Immature natural killer cell (primary cell): ENCODE data around the gene LDB2. TPM values are rescaled to one million over a fixed set of nuclear protein-coding genes. Genes with fewer than 3 reads are reported as not detected.
A peak's percentile ranks its signal among the peaks of the same experiment; 100 is the strongest.

Experiments
- DNase-seq, 3 donors: peaks; one replicate each; pipeline ENCODE4 v3.0.0; 2022; ENCODE audit warnings: mixed read lengths in 1 of 3
- H3K27ac Mint-ChIP-seq, 6 donors: one replicate each; pipeline ENCODE4 v1.8.0; 2020; ENCODE audit warnings: mixed read lengths in 6 of 6, mild to moderate bottlenecking in 5 of 6, inconsistent platforms in 4 of 6, moderate library complexity in 3 of 6
- H3K27me3 Mint-ChIP-seq, 3 donors: one replicate each; pipeline ENCODE4 v1.8.0; 2020 to 2021; ENCODE audit warnings: low read depth in 3 of 3, mild to moderate bottlenecking in 3 of 3, mixed read lengths in 3 of 3, moderate library complexity in 3 of 3, inconsistent platforms in 1 of 3
- H3K36me3 Mint-ChIP-seq, 3 donors: one replicate each; pipeline ENCODE4 v1.8.0; 2020; ENCODE audit warnings: mixed read lengths in 3 of 3, inconsistent platforms in 2 of 3, mild to moderate bottlenecking in 2 of 3
- H3K4me1 Mint-ChIP-seq, 2 donors: one replicate each; pipeline ENCODE4 v1.8.0; 2020; ENCODE audit warnings: inconsistent platforms in 2 of 2, mild to moderate bottlenecking in 2 of 2, mixed read lengths in 2 of 2, moderate library complexity in 1 of 2
- H3K4me3 Mint-ChIP-seq, 5 donors: one replicate each; pipeline ENCODE4 v1.8.0; 2020; ENCODE audit warnings: mild to moderate bottlenecking in 5 of 5, mixed read lengths in 5 of 5, inconsistent platforms in 3 of 5, moderate library complexity in 3 of 5
- H3K9me3 Mint-ChIP-seq, 6 donors: one replicate each; pipeline ENCODE4 v1.8.0; 2020; ENCODE audit warnings: mild to moderate bottlenecking in 6 of 6, mixed read lengths in 6 of 6, inconsistent platforms in 4 of 6, moderate library complexity in 3 of 6
- polyA plus RNA-seq, 3 donors: library from polyadenylated mRNA; unstranded; fragments of 300-500 nt; fragmentation: Illumina TruSeq; gene quantifications; one replicate each; pipeline ENCODE4 v1.2.3, GENCODE V29; 2021

The LDB2 gene
- polyA plus RNA-seq, 3 donors from 2014 or later, result 6.9 to 15.8 (median 7.5) TPM

DNA sequence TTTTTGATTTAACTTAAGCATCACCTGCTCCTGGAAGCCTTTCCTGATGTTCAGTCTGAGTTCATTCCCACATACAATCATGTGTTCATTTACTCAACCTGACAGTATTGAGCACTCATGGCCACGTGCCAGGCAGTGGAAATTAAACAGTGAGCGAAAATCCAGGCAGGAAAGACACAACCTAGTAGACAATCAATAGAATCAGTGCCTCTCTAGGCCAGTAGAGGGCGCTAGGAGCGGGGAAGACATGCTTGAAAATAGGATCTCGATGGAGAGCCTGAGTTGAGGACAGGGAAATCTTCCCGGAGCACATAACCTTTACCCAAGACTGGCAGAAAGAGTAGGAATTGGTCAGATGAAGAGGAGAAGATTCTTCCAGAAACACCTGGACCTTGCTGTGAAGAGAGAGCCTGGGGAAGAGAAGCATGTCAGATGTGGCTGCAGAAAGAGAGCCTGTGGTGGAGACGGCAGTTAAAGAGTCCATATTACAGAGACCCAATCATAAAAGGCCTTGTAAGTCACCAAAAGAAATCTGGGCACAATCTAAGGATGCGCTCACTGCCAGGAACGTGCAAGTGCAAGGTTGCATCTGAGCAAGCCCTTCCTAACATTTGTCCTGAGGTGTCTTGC lies 103.5 kb downstream of the LDB2 start:
- DNase-seq, result peak; percentile 26 to 47 (median 38)
- H3K9me3 Mint-ChIP-seq, result no peaks in the 10 kb centered on the region
- peak overlapping the region in 1 of 6 donors; percentile 79 for H3K27ac Mint-ChIP-seq
- H3K4me1 Mint-ChIP-seq, result peaks cover 2 to 6% of the 10 kb centered on the region in 2 donors
- no peak overlapping the region for H3K4me3 Mint-ChIP-seq
- peaks cover 1 to 2% (median 2%) of the 10 kb centered on the region in 3 donors for H3K27me3 Mint-ChIP-seq
- H3K36me3 Mint-ChIP-seq, result no peaks in the 10 kb centered on the region

DNA sequence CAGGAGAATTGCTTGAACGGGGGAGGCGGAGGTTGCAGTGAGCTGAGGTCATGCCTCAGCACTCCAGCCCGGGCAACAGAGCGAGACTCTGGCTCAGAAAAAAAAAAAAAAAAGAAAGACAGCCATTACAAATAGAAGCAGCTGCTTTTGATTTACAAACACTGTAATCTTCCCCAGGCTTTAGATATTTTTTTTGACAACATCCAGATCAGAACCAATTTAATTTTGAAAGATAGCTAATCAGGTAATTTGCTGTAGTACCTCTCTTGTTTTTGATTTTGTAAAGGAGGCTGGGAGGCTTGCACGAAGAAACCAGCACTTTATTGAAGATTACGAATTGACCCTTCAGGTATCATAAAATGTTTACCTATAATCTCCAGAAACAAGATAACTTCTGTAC lies 107.0 kb downstream of the LDB2 start:
- Mint-ChIP-seq H3K27ac (no peak overlapping the region), H3K36me3 (no peaks in the 10 kb centered on the region), H3K4me1 (peaks cover 2 to 6% of the 10 kb centered on the region in 2 donors), H3K27me3 (peaks cover 0 to 2% (median 1%) of the 10 kb centered on the region in 3 donors), H3K9me3 (no peaks in the 10 kb centered on the region), H3K4me3 (no peak overlapping the region)
- DNase-seq, result no peak

DNA sequence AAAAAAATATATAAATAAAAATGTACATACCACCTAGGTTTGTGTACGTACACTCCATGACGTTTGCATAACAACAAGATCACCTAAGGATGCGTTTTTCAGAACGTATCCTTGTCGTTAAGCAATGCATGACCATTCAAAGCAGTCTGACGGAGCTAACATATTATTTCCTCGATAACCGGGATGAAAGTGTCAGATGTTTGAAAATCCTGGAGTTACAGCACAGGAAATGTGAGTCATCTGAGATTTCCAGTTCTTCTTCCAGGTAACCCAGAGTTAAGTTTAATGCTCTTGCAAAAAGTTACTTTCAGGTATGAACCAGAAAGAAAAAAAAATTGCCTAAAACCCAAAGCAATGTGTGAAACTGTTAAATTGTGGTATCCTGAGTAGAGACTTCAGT lies 107.9 kb downstream of the LDB2 start:
- H3K4me3 Mint-ChIP-seq, result no peak overlapping the region
- no peaks in the 10 kb centered on the region for H3K36me3 Mint-ChIP-seq
- peaks cover 2 to 6% of the 10 kb centered on the region in 2 donors for H3K4me1 Mint-ChIP-seq
- DNase-seq, result no peak
- H3K9me3 Mint-ChIP-seq, result no peaks in the 10 kb centered on the region
- H3K27ac Mint-ChIP-seq, result no peak overlapping the region
- peaks cover 0 to 2% (median 1%) of the 10 kb centered on the region in 3 donors for H3K27me3 Mint-ChIP-seq

DNA sequence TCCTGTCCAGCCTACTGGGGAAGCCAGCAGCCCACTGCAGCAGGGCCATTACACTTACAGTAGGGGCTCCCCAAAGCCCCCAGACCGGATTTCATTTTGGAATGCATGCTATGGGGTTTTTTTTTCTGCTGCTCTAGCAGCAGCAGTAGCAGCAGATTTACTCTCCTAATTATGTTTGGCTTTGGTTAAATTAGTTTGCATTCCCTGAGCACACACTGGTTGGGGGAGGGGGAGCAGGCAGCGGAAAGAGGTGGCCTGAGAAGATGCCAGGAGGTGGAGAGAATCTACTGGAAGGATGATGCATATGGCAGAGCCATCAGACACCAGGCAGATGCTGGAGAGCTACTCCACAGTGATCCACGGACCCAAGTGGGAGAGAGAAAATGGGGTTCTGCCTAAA lies 109.6 kb downstream of the LDB2 start:
- Mint-ChIP-seq H3K36me3 (no peaks in the 10 kb centered on the region), H3K27ac (no peak overlapping the region), H3K4me1 (no peaks in the 10 kb centered on the region), H3K9me3 (no peaks in the 10 kb centered on the region), H3K4me3 (no peak overlapping the region), H3K27me3 (peaks cover 0 to 2% (median 2%) of the 10 kb centered on the region in 3 donors)
- DNase-seq, result no peak

DNA sequence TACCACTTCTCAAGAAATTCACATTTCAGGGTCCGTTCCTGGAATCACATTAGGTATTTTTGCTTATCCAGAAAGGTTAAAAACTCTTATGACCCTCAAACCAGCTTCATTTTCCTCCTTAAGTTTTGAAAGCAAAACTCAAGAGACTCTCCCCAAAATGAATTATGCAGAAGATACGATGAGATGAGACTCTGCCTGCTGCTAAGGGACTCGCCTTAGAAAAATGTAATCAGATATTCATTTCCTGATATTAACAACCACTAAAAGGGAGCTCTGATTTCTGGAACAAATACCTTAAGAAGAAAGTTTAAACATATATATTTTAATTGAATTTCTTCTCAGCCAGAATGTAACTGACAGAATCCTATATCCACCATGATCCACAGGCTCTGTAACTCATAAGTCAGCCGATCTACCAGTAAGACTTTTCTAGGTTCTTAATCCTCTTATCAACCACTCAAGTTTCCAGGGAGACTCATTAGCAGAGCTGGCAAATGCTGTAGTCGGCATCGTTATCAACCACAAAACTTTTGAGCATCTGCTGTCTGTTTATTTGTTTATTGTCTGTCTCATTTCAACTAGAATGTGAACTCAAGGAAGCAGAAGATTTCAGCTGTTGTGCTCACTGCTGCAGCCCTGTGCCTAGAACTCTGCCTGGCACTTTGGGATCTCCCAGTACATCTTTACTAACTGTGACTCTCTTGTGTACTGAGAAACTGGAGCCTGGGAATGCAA lies 112.5 kb downstream of the LDB2 start:
- Mint-ChIP-seq H3K27me3 (peaks cover 0 to 2% (median 0%) of the 10 kb centered on the region in 3 donors), H3K27ac (no peak overlapping the region), H3K9me3 (no peaks in the 10 kb centered on the region), H3K4me3 (no peak overlapping the region), H3K36me3 (no peaks in the 10 kb centered on the region), H3K4me1 (no peaks in the 10 kb centered on the region)
- no peak for DNase-seq

DNA sequence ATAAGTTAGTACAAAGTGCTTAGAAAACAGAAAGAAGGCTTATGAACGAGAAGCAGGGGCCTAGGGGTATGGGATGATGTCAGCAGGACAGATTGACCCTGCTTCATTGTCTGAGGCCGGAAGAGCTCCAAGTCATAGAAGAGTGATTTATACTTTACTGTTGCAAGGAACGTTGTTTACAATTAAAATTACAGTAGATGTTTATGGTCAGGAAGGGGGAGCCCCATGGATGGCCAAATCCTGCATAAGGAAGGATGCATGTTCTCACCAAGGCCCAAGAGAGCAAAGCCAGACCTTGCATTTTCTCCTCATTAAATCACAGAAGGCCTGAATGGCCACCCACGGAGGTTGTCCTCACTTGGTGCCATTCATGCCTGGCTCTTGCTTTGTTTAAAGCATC lies 115.3 kb downstream of the LDB2 start:
- H3K4me1 Mint-ChIP-seq, result no peaks in the 10 kb centered on the region
- H3K36me3 Mint-ChIP-seq, result peaks cover 0 to 3% (median 0%) of the 10 kb centered on the region in 3 donors
- no peak for DNase-seq
- no peaks in the 10 kb centered on the region for H3K9me3 Mint-ChIP-seq
- peaks cover 0 to 3% (median 2%) of the 10 kb centered on the region in 3 donors for H3K27me3 Mint-ChIP-seq
- no peak overlapping the region for H3K27ac Mint-ChIP-seq
- no peak overlapping the region for H3K4me3 Mint-ChIP-seq

DNA sequence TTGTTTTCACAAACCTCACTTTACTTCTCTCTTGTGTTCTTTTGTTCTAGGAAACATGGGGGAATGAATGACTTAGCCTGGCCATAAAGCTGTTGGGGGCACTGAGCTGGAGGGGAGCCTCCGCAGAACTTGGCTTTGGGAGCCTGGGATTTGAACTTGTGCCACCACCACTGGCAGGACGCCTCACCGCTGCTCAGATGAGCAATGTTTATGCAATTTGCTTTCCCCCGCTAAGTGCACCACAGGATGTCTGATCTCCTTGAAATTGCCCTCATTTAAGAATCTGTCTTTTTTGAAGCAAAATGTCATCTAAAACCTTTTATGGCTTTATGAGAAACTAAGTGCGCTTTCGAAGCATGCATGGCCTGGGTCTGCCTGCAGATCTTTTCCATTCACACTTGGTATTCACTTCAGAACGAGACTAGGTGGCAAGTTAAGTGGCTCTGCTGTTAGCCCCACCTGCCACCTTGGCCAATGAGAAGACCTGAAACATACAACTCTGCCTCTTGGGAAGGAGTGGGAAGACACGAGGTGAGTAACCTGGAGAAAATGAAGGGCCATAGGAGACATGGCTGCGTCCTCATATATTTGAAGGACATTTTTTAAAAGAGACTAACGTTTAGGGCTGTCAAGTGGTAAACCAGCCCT lies 119.3 kb downstream of the LDB2 start:
- H3K4me3 Mint-ChIP-seq, result no peak overlapping the region
- DNase-seq, result no peak
- peaks cover 0 to 3% (median 0%) of the 10 kb centered on the region in 3 donors for H3K27me3 Mint-ChIP-seq
- H3K27ac Mint-ChIP-seq, result no peak overlapping the region
- no peaks in the 10 kb centered on the region for H3K9me3 Mint-ChIP-seq
- no peaks in the 10 kb centered on the region for H3K4me1 Mint-ChIP-seq
- H3K36me3 Mint-ChIP-seq, result peaks cover 0 to 3% (median 0%) of the 10 kb centered on the region in 3 donors

DNA sequence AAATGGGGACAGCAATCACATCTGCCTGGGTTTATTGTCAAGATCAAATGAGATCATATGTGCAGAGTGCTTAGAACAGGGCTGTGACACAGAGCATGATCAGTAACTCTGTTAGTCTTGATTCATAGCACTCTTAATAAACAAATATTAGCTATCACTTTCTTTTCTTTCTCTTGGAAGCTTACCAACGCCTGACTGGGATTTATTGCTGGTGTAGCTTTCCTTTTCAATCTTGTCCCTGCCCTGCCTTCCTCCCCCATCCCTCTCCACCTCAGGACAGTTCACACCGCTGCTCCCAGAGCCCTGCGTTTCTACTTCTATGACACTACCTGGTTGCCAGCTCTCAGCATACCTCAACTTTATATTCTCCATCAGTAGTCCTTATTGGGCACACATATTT lies 120.7 kb downstream of the LDB2 start:
- H3K36me3 Mint-ChIP-seq, result peaks cover 0 to 3% (median 0%) of the 10 kb centered on the region in 3 donors

DNA sequence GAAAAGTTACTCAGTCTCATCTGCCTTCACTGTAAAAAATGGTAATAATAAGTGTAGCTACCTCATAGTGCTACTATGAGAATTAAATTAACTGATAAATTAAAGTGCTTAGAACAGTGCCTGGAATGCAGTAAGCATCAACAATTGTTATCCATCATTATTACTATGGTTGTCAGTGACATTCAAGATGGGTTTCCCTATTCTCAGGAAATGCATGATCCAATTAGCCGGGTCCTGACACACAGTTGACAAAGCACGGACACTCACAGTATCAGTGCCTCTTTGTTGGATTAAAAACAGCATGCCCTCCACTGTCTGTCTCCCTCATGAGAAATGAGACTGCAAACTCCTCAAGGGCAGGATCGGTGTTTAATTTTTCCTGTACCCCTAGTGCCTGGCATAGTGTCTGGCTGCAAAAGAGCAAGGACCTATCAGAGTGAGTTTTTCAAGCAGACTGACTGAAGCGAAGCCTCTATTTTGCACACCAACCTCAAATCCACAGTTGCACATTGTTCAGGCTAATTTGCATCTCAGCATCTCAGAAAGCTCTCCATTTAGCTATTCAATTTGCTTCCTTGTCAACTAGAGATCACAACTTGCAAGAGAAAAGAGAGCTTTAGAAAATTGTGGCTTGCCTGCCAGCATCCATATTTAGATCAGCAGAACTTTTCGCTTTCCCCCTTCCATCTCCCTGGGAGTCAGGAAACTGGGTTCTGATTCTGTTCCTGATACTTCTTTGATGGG lies 122.9 kb downstream of the LDB2 start:
- Mint-ChIP-seq H3K4me3 (no peak overlapping the region), H3K4me1 (no peaks in the 10 kb centered on the region), H3K9me3 (no peaks in the 10 kb centered on the region), H3K36me3 (peaks cover 0 to 3% (median 0%) of the 10 kb centered on the region in 3 donors), H3K27ac (no peak overlapping the region), H3K27me3 (peaks cover 0 to 6% (median 0%) of the 10 kb centered on the region in 3 donors)
- DNase-seq, result no peak

More for the DNA sequence above, 120.7 kb downstream of the LDB2 start:
- no peak overlapping the region for H3K27ac Mint-ChIP-seq
- H3K9me3 Mint-ChIP-seq, result no peaks in the 10 kb centered on the region
- no peak overlapping the region for H3K4me3 Mint-ChIP-seq
- peaks cover 0 to 6% (median 0%) of the 10 kb centered on the region in 3 donors for H3K27me3 Mint-ChIP-seq
- DNase-seq, result no peak
- H3K4me1 Mint-ChIP-seq, result no peaks in the 10 kb centered on the region

DNA sequence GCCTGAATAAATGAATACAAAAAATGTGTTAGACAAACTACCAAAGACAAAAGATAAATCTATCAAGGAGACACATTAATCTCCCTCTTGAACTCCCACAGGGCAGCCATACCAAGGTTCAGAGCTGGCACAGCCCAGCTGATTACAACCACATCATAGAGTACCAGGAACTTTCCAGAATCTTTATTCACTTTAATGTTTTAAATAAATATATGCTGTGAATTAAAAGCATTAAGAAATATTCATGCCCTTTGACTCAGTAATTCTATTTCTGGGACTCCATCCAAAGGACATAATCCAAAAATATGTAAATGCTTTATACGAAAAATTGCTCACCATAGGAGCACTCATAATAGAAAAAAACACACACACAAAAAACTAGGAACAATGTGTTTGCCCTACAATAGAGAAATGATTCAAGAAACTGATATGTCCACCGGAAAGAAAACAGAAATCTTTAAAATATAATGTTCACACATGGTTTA lies 126.0 kb downstream of the LDB2 start:
- H3K4me1 Mint-ChIP-seq, result no peaks in the 10 kb centered on the region
- DNase-seq, result no peak
- H3K4me3 Mint-ChIP-seq, result no peak overlapping the region
- no peaks in the 10 kb centered on the region for H3K36me3 Mint-ChIP-seq
- H3K27ac Mint-ChIP-seq, result no peak overlapping the region
- peaks cover 0 to 3% (median 0%) of the 10 kb centered on the region in 3 donors for H3K27me3 Mint-ChIP-seq
- H3K9me3 Mint-ChIP-seq, result no peaks in the 10 kb centered on the region

DNA sequence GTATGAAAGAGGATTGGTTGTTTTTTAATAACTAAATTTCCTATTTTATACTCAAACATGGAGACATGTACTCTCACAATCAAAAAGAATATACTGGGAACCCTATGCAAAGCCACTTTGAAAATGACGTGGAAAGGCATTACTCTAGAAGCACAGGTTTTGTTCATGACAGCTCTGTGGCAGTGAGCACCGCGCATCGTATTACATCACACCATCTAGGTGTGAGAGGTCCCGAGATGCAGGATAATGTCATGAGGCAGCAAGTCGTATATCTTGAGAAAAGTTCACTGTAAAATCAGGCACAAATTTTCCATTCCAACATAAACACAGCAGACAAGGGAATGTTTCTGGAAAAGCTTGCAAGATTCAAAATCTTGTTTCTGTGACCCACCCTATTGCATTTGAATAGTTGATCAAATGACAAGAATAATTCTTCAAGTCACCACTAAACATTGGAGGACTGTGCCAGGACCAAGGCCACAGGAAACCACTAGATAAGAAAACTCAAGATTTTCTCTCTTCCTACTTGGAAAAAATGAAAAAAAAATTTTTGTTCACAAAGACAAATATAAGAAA lies 127.6 kb downstream of the LDB2 start:
- Mint-ChIP-seq H3K4me3 (no peak overlapping the region), H3K9me3 (no peaks in the 10 kb centered on the region), H3K36me3 (no peaks in the 10 kb centered on the region), H3K4me1 (no peaks in the 10 kb centered on the region), H3K27me3 (peaks cover 0 to 3% (median 0%) of the 10 kb centered on the region in 3 donors), H3K27ac (no peak overlapping the region)
- no peak for DNase-seq

DNA sequence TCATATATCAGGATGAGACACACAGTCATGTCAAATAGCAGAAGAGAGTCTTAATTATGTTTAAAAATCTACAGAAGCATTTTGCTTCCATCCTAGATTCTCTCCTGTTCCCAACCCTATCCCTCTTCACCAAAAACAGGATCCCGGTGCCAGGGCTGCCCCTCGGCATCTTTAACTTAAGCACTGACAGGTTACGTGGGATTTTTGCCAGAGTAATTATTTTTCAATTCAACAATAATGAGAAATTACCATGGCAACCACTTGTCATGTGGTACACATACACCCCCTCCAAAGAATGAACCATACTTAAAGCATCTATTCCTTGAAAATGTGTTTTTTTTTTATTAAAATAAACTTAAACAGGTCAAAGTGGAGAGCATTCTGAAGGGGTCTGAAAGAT lies 130.6 kb downstream of the LDB2 start:
- Mint-ChIP-seq H3K36me3 (no peaks in the 10 kb centered on the region), H3K4me1 (no peaks in the 10 kb centered on the region), H3K4me3 (no peak overlapping the region), H3K27me3 (peaks cover 0 to 3% (median 0%) of the 10 kb centered on the region in 3 donors), H3K9me3 (no peaks in the 10 kb centered on the region), H3K27ac (no peak overlapping the region)
- DNase-seq, result no peak

DNA sequence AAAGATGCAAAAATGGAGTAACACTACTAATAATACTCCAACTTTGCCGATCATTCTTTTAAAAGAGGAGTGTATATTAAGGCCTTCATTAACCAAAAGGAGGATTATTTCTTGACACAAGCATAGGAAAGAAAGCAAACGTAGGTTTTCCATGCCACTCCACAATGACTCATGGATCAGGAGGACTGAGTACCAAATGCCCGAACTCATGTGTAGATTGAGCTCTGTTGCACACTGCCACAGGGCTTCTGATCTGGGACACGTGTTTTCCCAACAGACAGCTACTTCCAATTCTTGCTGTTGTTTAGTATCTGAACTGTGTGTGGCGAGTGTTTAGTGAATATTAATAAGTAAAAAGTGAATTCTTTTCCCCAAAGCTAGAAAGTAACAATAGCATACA lies 131.2 kb downstream of the LDB2 start:
- H3K36me3 Mint-ChIP-seq, result no peaks in the 10 kb centered on the region
- no peak for DNase-seq
- no peak overlapping the region for H3K27ac Mint-ChIP-seq
- H3K27me3 Mint-ChIP-seq, result peaks cover 0 to 3% (median 0%) of the 10 kb centered on the region in 3 donors
- H3K4me3 Mint-ChIP-seq, result no peak overlapping the region
- no peaks in the 10 kb centered on the region for H3K4me1 Mint-ChIP-seq
- no peaks in the 10 kb centered on the region for H3K9me3 Mint-ChIP-seq
